HepG2 (cell line): ENCODE results near the gene NAPSA. TPM values are rescaled to one million over a fixed set of nuclear protein-coding genes. Genes with fewer than 3 reads are reported as not detected.

Experiments used
- ATF6 ChIP-seq: sonication (generic); formaldehyde crosslinking; conservative IDR thresholded peaks from 2 replicates; pipeline ENCODE4 v1.4.0; 2020; ENCODE audit warnings: missing genetic modification reagents
- FOXO4 ChIP-seq: sonication (generic); formaldehyde crosslinking; conservative IDR thresholded peaks from 2 replicates; pipeline ENCODE4 v1.8.1; 2023; ENCODE audit warnings: missing genetic modification reagents
- FOXP4 ChIP-seq: sonication (generic); formaldehyde crosslinking; IDR thresholded peaks from 2 replicates; pipeline ENCODE4 v1.4.0; 2020; ENCODE audit warnings: missing genetic modification reagents
- KDM2A ChIP-seq: sonication (generic); formaldehyde crosslinking; IDR thresholded peaks from 2 replicates; pipeline ENCODE4 v1.4.0; 2020; ENCODE audit warnings: low read depth, missing genetic modification reagents, borderline replicate concordance
- MIXL1 ChIP-seq: IDR thresholded peaks from 2 replicates; pipeline ENCODE4 v1.6.1; 2016
- NFE2L2 ChIP-seq: fragments of 150-350 bp; IDR thresholded peaks from 2 replicates; pipeline ENCODE4 v1.6.1; 2014; ENCODE audit warnings: low read length
- PCBP2 ChIP-seq: fragments of 200-400 bp; formaldehyde crosslinking; optimal IDR thresholded peaks from 2 replicates; pipeline ENCODE3; 2018; ENCODE audit warnings: low read length, low read depth; ENCODE audit not compliant: poor library complexity, severe bottlenecking
- POGK ChIP-seq: sonication (generic); formaldehyde crosslinking; conservative IDR thresholded peaks from 2 replicates; pipeline ENCODE4 v1.8.0; 2022; ENCODE audit warnings: mild to moderate bottlenecking, moderate library complexity, missing genetic modification reagents
- TBX2 ChIP-seq: sonication (generic); formaldehyde crosslinking; IDR thresholded peaks from 2 replicates; pipeline ENCODE4 v1.5.0; 2020; ENCODE audit warnings: missing genetic modification reagents, mild to moderate bottlenecking, borderline replicate concordance
- XBP1 ChIP-seq: sonication (generic); formaldehyde crosslinking; IDR thresholded peaks from 2 replicates; pipeline ENCODE4 v1.5.0; 2020; ENCODE audit warnings: missing genetic modification reagents
- YY1 ChIP-seq: IDR thresholded peaks from 2 replicates; pipeline ENCODE4 v1.6.1; 2011; ENCODE audit warnings: low read length, low read depth, moderate library complexity, mild to moderate bottlenecking; ENCODE audit not compliant: insufficient read depth, insufficient replicate concordance
- ZNF337 ChIP-seq: sonication (generic); formaldehyde crosslinking; IDR thresholded peaks from 2 replicates; pipeline ENCODE4 v1.5.1; 2020; ENCODE audit warnings: missing genetic modification reagents, low read depth, mild to moderate bottlenecking, borderline replicate concordance
- ZNF501 ChIP-seq: sonication (generic); formaldehyde crosslinking; IDR thresholded peaks from 2 replicates; pipeline ENCODE4 v1.5.1; 2020; ENCODE audit warnings: mild to moderate bottlenecking, moderate library complexity, missing genetic modification reagents
- ZNF646 ChIP-seq: sonication (generic); formaldehyde crosslinking; IDR thresholded peaks from 2 replicates; pipeline ENCODE4 v1.9.0; 2021; ENCODE audit warnings: mild to moderate bottlenecking, missing genetic modification reagents
- polyA plus RNA-seq, 8 experiments: library from polyadenylated mRNA; depleted of rRNA in 3 of 8; stranded (reverse) in 7 of 8; unstranded in 1 of 8; fragments of >200 nt; fragmentation: Illumina TruSeq in 4 of 8; extraction: Trizol in 4 of 8; gene quantifications; 2 replicates each; pipeline versions ENCODE4 v1.2.1 to v1.2.3, GENCODE V29; 2011 to 2016; ENCODE audit warnings: low read depth in 4 of 8, missing spikeins in 1 of 8, mixed read lengths in 1 of 8; ENCODE audit not compliant: insufficient read depth in 1 of 8
- total RNA-seq, 5 experiments: library from RNA; depleted of rRNA; stranded (reverse); fragments of >200 nt; fragmentation: Illumina TruSeq; extraction: Trizol; gene quantifications; 2 replicates each; pipeline ENCODE4 v1.2.3, GENCODE V29; 2016; ENCODE audit warnings: low read depth in 1 of 5

NAPSA gene
- total and polyA plus RNA-seq, 2 of the 13 experiments (the other 11 are each of a cell fraction or from before 2014, with no cell fraction given): not detected

GRCh38 chr19:50383852-50384684 lies 18.6 kb upstream of the NAPSA start, which contains the start of gene POLD1 (continued):
- TF ChIP-seq ZNF646 (CRISPR knock-in tag) (no peak), POGK (CRISPR knock-in tag) (peak; percentile 67), KDM2A (peak; percentile 99), ZNF337 (CRISPR knock-in tag) (0 out of 2 replicates have a peak, but pooled peaks have one; percentile 74), XBP1 (CRISPR knock-in tag) (no peak), FOXO4 (CRISPR knock-in tag) (no peak), YY1 (no peak), FOXP4 (peak; percentile 34; the same call in 1 of the 2 replicates), MIXL1 (CRISPR knock-in tag) (no peak), ZNF501 (CRISPR knock-in tag) (peak; percentile 38), TBX2 (CRISPR knock-in tag) (no peak), NFE2L2 (no peak), PCBP2 (no peak), ATF6 (no peak)
